Effector memory CD4-positive, alpha-beta T cell (primary cell): ENCODE results near the gene VGLL4.

Experiments used
- DNase-seq, 3 donors: peaks; one replicate each; pipeline ENCODE4 v3.0.0-alpha.2; 2020
- H3K27ac ChIP-seq: 2 replicates; pipeline ENCODE4 v1.7.0; 2013; ENCODE audit warnings: mild to moderate bottlenecking, low read length, moderate library complexity; ENCODE audit not compliant: insufficient read depth, poor library complexity, severe bottlenecking
- H3K27me3 ChIP-seq: replicated peaks from 2 replicates; pipeline ENCODE4 v1.7.0; 2013; ENCODE audit warnings: mild to moderate bottlenecking, low read length; ENCODE audit not compliant: insufficient read depth, control insufficient read depth, poor library complexity, severe bottlenecking
- H3K36me3 ChIP-seq: 2 replicates; pipeline ENCODE4 v1.7.0; 2013; ENCODE audit warnings: mild to moderate bottlenecking, low read length, moderate library complexity; ENCODE audit not compliant: control insufficient read depth, insufficient read depth
- H3K4me1 ChIP-seq: 2 replicates; pipeline ENCODE4 v1.7.0; 2013; ENCODE audit warnings: low read length, mild to moderate bottlenecking; ENCODE audit not compliant: control insufficient read depth, insufficient read depth, poor library complexity, severe bottlenecking
- H3K4me3 ChIP-seq: 2 replicates; pipeline ENCODE4 v1.7.0; 2013; ENCODE audit warnings: low read length, low read depth, mild to moderate bottlenecking; ENCODE audit not compliant: insufficient read depth, poor library complexity, severe bottlenecking
- H3K9me3 ChIP-seq: 2 replicates; pipeline ENCODE4 v1.7.0; 2013; ENCODE audit warnings: mild to moderate bottlenecking, low read length, moderate library complexity; ENCODE audit not compliant: control insufficient read depth

VGLL4 gene

GRCh38 chr3:11509173-11510000, 134.3 kb downstream of the VGLL4 start:
- Histone ChIP-seq H3K27ac (no peak overlapping the region), H3K4me3 (no peak overlapping the region), H3K9me3 (no peaks in the 10 kb centered on the region), H3K27me3 (no peaks in the 10 kb centered on the region), H3K36me3 (no peaks in the 10 kb centered on the region), H3K4me1 (no peaks in the 10 kb centered on the region)
- DNase-seq = no peak

DNA sequence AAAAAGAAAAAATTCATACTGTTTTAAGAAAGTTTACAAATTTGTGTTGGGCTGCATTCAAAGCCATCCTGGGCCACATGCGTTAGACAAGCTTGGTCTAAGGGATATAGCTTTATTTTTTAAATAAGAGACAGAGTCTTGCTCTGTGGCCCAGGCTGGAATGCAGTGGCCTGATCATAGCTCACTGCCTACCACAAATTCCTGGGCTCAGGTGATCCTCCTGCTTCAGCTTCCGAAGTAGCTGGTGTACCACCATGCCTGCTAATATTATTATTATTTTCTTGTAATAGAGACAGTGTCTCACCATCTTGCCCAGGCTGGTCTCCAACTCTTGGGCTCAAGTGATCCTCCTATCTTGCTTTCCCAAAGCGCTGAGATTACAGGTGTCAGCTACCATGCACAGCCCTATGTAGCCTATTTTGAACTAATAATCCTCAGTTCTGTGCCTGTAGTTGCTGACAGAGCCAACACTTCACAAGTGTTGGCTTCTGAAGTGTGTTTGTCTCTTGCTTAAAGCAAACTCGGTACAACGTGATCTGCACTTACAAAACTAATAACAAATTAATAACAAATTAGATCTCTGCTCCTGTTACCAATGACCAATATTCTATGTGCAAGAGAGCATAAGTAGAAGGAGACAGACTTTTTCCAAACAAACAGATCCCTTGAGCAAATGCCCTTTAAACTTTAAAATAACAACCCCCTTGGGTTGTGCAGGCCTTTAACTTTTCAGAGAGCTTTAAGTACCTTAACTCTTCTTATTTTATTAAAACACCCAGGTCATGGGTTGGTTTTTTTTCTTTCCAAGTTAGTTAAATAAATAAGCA, 135.2 kb downstream of the VGLL4 start:
- Histone ChIP-seq H3K4me1 (no peaks in the 10 kb centered on the region), H3K27ac (no peak overlapping the region), H3K9me3 (no peaks in the 10 kb centered on the region), H3K36me3 (no peaks in the 10 kb centered on the region), H3K4me3 (no peak overlapping the region), H3K27me3 (no peaks in the 10 kb centered on the region)
- DNase-seq = no peak

GRCh38 chr3:11507719-11508118, 136.0 kb downstream of the VGLL4 start:
- DNase-seq = no peak
- Histone ChIP-seq H3K9me3 (no peaks in the 10 kb centered on the region), H3K4me1 (no peaks in the 10 kb centered on the region), H3K4me3 (no peak overlapping the region), H3K27me3 (no peaks in the 10 kb centered on the region), H3K27ac (no peak overlapping the region), H3K36me3 (no peaks in the 10 kb centered on the region)
